DMS79 treated with DMSO at 0.1 percent for 48 hours (cell line): ENCODE measurements around the gene FGFR4.
A peak's percentile ranks its signal among the peaks of the same experiment; 100 is the strongest.

Experiments
- DNase-seq: peaks from one replicate; lab custom pipeline; 2025; lab: John Stamatoyannopoulos, UW

The FGFR4 gene

DNA sequence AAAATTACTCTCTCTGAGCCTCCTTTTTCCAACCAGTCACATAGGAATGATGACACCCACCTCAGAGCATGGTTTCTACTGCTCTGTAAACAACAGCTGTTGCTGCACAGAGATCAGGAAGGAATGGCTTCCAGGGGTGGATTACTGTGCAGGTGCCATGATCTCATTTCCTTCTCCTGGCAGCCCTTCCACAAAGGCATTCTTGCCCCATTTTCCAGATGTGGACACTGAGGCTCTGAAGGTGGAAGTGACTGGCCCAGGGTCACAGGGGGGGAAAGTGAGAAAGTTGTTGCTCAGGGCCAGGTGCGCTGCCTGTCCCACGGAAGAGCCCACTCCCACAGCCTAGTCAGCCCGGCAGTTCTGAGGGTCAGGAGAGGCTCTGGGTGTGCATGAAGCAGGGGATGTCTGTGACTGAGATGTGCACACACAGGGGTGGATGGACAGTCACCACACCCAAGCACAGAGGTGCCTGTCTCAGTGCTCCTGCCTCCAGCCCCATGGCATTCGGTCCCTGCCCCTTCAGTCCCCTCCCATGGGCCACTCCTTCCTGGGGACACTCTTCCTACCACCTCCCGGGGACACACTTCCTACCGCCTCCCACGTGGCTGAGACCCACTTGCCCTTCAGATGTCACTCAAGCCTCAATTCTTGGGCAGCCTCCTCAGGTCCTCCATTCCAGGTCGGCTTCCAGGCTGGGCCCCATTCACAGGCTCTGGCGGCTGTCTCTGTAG is 17.0 kb downstream of the FGFR4 start:
- DNase-seq = no peak

DNA sequence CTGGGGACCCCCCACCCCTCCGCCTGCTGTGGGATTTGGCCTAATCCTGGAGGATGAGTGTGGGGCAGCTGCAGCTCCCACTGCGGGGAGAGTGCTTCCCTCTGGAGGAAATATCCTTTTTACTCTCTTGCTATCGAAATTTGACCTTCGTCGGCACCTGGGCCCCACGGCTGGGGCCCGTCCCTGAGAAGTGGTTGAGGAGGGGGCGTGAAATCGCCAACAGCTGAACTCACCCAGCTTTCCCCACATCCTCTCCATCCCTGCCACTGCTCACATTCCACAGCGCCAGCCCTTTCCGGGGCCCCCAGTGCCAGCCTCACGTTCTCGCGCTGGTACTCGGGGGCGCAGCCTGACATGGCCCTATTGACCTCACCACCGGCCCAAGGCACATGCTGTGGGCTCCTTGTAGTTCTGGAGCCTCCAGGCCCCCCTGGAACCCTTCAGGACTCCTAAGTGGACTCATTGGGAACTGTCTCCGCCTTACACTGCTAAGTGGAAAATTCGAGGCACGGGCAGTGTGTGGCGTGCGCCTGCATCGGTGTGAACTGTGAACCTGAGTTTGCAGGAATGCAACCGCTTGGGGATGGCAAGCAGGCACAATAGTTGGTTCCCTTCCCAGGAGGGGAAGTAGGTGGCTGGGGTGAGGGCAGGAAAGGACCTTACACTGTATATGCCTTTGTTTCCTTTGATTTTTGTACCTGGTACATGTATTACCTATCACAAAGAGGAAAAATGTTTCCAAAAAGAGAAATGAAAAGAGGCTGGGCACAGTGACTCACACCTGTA is 19.2 kb downstream of the FGFR4 start:
- no peak for DNase-seq

DNA sequence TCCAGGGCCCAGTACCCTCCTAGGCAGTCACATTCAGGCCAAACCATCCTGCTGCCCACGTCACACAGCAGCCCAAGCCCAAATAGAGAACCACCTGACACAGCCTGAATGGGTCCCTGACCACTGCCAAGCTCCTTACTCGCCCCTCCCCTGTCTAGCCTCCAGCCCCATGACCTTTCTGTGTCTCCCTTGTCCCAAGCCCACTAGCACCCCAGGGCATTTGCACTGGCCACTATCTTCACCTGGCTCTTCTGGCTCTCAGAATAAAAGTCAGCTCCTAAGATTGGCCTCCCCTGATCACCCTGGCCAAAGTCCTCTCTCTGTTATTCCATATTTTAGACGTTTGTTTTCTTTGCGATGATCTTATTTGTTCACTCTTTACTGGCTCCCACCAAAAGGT is 20.4 kb downstream of the FGFR4 start:
- no peak for DNase-seq

DNA sequence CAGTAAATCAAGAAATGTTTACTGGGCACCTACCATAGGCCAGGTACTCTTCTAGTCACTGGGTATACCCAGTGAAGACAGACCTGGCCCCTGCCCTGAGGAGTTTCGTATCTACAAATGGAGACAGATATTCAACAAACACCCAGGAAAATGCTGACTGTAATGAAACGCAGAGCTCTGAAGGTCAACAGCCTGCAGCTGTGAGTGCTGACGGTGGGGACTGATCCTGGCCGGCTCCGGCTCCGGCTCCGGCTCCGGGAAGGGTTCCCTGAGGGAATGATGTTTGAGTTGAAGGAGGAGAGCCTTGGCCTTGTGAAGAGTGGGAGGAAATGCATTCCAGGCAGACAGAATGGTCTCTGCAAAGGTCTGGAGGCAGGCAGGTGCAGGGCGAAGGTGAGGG is 23.1 kb downstream of the FGFR4 start:
- DNase-seq = no peak

GRCh38 chr5:177111720-177112394 is 25.1 kb downstream of the FGFR4 start:
- DNase-seq = peak; percentile 23

GRCh38 chr5:177112589-177113220 is 26.0 kb downstream of the FGFR4 start:
- no peak for DNase-seq

- peak; percentile 47 for DNase-seq
These were observed 27.1 kb downstream of the FGFR4 start for GRCh38 chr5:177113566-177114424.

DNA sequence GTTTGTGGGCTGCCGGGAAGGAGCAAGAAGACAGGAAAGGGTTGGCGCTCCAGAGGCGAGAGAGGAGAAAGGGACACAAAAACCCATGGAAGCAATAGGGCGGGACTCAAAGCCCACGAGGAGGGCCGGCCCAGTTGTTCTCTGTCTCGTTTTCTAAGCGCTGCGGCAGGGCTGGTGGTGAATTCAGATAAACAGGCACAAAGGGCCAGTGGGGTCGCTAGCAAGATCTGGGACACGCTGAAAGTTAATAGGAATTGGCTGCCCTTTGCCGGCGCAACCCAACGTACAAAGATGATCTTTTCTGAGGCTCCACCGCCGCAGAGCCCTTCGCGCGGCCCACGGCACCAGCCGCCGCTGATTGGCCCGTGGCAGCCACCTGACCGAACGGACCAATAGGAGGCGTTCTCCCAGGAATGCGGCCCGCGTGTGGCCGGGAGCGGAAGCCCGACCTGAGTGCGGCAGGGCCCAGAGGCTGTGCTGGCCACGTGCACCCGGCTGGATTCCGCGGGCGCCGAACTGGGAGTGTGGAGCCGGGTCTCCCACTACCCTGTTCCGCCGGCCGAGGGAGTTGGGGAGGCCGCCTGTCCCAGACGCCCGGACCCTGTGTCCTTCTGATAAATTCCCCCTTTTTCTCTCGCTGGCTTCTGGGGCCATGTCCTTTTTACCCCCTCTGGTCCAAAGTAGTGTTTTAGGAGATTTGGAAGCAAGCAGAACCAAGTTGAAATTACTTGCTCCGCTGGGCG is 30.1 kb downstream of the FGFR4 start:
- no peak for DNase-seq

GRCh38 chr5:177117441-177118045 is 30.8 kb downstream of the FGFR4 start:
- DNase-seq = no peak

DNA sequence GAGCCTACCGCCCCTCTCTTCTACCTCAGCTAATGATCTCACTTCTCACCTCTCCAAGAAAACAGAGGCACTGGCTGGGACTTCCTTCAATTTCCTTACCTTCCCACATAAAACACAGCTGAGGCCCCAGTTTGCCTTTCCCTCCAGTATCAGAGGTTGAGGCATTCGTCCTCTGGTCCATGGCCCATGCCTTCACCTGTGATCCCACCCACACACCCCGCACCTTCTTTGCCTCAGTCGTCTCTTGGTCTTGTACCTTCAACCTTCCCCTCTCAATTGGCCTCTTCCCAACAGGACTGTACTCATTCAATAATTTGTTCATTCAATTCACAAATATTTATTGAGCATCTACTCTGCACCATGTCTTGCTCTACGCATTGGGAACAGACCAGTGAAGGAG is 35.9 kb downstream of the FGFR4 start:
- DNase-seq = no peak

- DNase-seq = no peak
These were observed 37.2 kb downstream of the FGFR4 start for GRCh38 chr5:177123789-177124485.

- no peak for DNase-seq
These were observed 37.8 kb downstream of the FGFR4 start for GRCh38 chr5:177124486-177124991.

DNA sequence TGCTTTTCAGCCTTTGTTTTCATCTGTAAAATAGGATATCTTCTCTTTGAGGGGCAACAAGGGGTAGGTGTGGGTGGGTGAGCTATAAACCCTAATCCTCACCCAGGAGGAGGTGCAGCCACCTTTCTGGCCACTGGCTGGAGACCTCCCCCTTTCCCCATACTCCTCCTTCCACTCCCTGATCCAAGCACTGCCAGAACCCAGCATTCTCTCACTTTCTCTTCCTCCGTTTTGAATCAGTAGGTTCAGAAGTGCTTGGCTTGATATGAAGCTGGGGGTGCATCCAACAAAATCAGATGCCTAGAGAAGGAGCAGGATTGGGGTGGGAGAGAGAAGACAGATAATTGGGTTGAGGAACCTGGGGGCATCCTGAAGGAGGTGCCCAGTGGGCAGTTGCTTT is 40.1 kb downstream of the FGFR4 start:
- no peak for DNase-seq

DNA sequence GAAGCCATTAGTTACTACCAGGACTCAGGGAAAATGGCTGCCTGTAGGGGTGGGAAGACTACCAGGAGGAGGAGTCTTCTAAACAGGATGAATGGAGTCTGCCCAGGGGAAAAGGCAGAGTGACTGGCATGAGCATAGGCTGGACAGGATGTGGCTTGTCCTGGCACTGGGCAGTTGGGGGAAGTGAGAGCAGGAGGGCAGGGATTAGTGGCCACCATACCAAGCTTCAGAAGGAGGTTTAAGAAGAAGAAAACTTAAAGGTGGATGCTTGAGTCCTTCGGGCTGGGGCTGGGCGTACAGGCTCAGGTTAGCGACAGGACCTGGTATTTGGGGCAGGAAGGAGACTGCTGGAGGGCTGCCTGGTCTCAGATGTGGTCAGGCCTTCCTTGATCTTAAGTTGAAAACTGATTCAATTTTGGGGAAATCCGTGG is 41.9 kb downstream of the FGFR4 start:
- no peak for DNase-seq

GRCh38 chr5:177130211-177131018 is 43.7 kb downstream of the FGFR4 start:
- no peak for DNase-seq

DNA sequence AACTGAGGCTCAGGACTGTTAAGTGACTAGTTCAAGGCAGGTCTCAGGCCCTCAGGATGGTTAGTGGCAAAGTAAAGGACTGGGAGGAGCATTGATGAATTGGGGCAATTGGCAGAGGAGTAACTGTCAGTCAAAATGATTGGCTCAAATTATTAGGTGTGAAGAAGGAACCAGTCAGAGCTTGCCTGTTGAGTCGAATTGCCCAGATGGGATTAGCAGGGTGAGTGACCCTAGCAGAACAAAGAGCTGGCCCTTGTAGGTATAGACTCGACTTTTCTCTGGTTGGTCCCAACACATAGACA is 44.3 kb downstream of the FGFR4 start:
- no peak for DNase-seq

DNA sequence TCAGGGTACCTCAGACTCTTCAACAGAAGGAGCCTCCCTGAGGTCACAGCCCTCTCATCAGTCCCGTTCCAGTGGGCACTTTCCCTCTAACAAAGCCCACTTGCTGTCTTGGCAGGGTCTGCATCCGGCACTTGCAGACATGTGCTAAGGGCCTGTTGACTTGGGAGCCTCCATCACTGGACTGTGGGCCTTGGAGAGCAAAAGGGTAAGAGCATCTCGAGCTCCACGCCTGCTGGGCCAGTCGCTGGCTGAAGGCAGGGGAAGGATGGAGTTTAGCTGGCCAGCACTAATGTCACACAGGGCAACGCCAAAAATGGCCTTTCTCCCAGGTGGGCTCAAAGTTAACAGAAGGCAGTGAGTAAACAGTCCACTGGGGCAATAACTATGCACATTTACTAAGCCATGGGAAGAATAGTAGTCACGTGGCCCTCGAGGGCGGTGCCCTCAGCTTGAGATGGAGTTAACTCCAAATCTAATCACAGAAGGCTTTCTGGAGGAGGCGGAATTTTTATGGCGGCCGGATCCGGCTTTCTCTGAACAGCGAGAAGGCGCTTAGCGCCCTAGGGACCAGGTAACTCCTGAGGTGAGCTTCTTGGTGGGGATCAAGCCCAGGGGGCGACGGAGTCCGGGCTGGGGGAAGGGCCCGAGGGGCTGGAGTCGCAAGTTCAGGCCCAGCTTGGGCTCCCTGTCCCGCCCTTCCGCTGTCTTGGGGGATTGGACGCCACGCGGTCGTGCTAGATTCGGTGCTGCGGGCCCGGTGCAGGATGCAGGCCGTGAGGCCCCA is 44.8 kb downstream of the FGFR4 start:
- DNase-seq = no peak
